SU-DHL-6 (cell line): Measurements from ENCODE around the gene DUSP9.

Source experiments
- H2AFZ ChIP-seq: fragments of 200-600 bp; sonication (generic); 2 replicates; pipeline ENCODE4 v1.6.1; 2014; ENCODE audit warnings: low read depth, mild to moderate bottlenecking, moderate library complexity, mixed read lengths, antibody characterized with exemption, low read length; ENCODE audit not compliant: severe bottlenecking
- H3F3A ChIP-seq: fragments of 200-600 bp; shearing (Covaris generic); 2 replicates; pipeline ENCODE4 v1.6.0; 2016; ENCODE audit warnings: antibody characterized with exemption, mild to moderate bottlenecking; ENCODE audit not compliant: insufficient read depth
- H3K27ac ChIP-seq: fragments of 200-600 bp; sonication (generic); 2 replicates; pipeline ENCODE4 v1.5.1; 2016; ENCODE audit warnings: low read depth, mild to moderate bottlenecking, low read length, moderate library complexity, mixed read lengths
- H3K27me3 ChIP-seq: fragments of 200-600 bp; sonication (generic), shearing (Covaris generic); 2 replicates; pipeline ENCODE4 v1.6.0; 2014; ENCODE audit warnings: mild to moderate bottlenecking, low read length
- H3K36me3 ChIP-seq: fragments of 200-600 bp; sonication (generic); 2 replicates; pipeline ENCODE4 v1.6.1; 2014; ENCODE audit warnings: mild to moderate bottlenecking, low read length, mixed read lengths
- H3K4me2 ChIP-seq: fragments of 300-600, 200-600 bp; shearing (Covaris generic), sonication (generic); 2 replicates; pipeline ENCODE4 v1.6.0; 2014; ENCODE audit warnings: low read length, low read depth, mild to moderate bottlenecking; ENCODE audit not compliant: poor library complexity, severe bottlenecking
- H3K4me3 ChIP-seq: fragments of 200-600 bp; sonication (generic); 2 replicates; pipeline ENCODE4 v1.5.1; 2014; ENCODE audit warnings: antibody characterized with exemption, low read length, mild to moderate bottlenecking, mixed read lengths; ENCODE audit not compliant: insufficient read depth, poor library complexity, severe bottlenecking
- H3K79me2 ChIP-seq: fragments of 200-600 bp; sonication (generic); 2 replicates; pipeline ENCODE4 v1.6.1; 2014; ENCODE audit warnings: mild to moderate bottlenecking, low read length, moderate library complexity; ENCODE audit not compliant: insufficient read depth
- H3K9ac ChIP-seq: fragments of 200-600 bp; sonication (generic); 2 replicates; pipeline ENCODE4 v1.7.0; 2014; ENCODE audit warnings: mild to moderate bottlenecking, low read length
- H3K9me2 ChIP-seq: fragments of 200-600 bp; sonication (generic); replicated peaks from 2 replicates; pipeline ENCODE4 v1.6.1; 2014; ENCODE audit warnings: low read length; ENCODE audit not compliant: insufficient read depth
- H3K9me3 ChIP-seq: fragments of 200-600 bp; sonication (generic); 2 replicates; pipeline ENCODE4 v1.6.1; 2014; ENCODE audit warnings: low read length, mixed read lengths; ENCODE audit not compliant: insufficient read depth
- H4K20me1 ChIP-seq: fragments of 200-600 bp; sonication (generic); 2 replicates; pipeline ENCODE4 v1.6.1; 2014; ENCODE audit warnings: low read depth, mild to moderate bottlenecking, antibody characterized with exemption, low read length, moderate library complexity, mixed read lengths
- CTCF ChIP-seq: fragments of 200-600 bp; sonication (generic); IDR thresholded peaks from one replicate; pipeline ENCODE4 v1.5.1; 2017; ENCODE audit warnings: antibody characterized with exemption, mild to moderate bottlenecking, low read length, moderate library complexity; ENCODE audit not compliant: insufficient read depth, poor library complexity, severe bottlenecking
- EZH2phosphoT487 ChIP-seq: fragments of 200-600 bp; sonication (generic), shearing (Covaris generic); conservative IDR thresholded peaks from 2 replicates; pipeline ENCODE4 v1.6.1; 2018; ENCODE audit warnings: mild to moderate bottlenecking, antibody characterized with exemption, low read length, moderate library complexity, mixed read lengths

The DUSP9 gene

GRCh38 chrX:153645921-153646488 lies 998 bp upstream of the DUSP9 start:
- H3K4me2 ChIP-seq = no peak overlapping the region
- no peaks in the 10 kb centered on the region for H3K79me2 ChIP-seq
- H3K9ac ChIP-seq = no peak overlapping the region
- H3F3A ChIP-seq = no peaks in the 10 kb centered on the region
- no peak overlapping the region for H3K27ac ChIP-seq
- H2AFZ ChIP-seq = no peak overlapping the region
- no peaks in the 10 kb centered on the region for H3K36me3 ChIP-seq
- no peaks in the 10 kb centered on the region for H4K20me1 ChIP-seq
- H3K27me3 ChIP-seq = no peaks in the 10 kb centered on the region
- no peak overlapping the region for H3K4me3 ChIP-seq
- TF ChIP-seq CTCF = no peak
- TF ChIP-seq EZH2phosphoT487 = no peak
- no peaks in the 10 kb centered on the region for H3K9me3 ChIP-seq
- H3K9me2 ChIP-seq = no peaks in the 10 kb centered on the region

- no peaks in the 10 kb centered on the region for H4K20me1 ChIP-seq
- H3K79me2 ChIP-seq = no peaks in the 10 kb centered on the region
- no peak overlapping the region for H3K4me3 ChIP-seq
- no peaks in the 10 kb centered on the region for H3K27me3 ChIP-seq
- no peaks in the 10 kb centered on the region for H3F3A ChIP-seq
- H3K4me2 ChIP-seq = no peak overlapping the region
- no peaks in the 10 kb centered on the region for H3K9me2 ChIP-seq
- H3K9me3 ChIP-seq = no peaks in the 10 kb centered on the region
- H2AFZ ChIP-seq = no peak overlapping the region
- H3K27ac ChIP-seq = no peak overlapping the region
- TF ChIP-seq EZH2phosphoT487 (no peak), CTCF (no peak)
- H3K9ac ChIP-seq = no peak overlapping the region
- H3K36me3 ChIP-seq = no peaks in the 10 kb centered on the region
Measured at GRCh38 chrX:153647461-153648357, 706 bp downstream of the DUSP9 start.

- H3K27me3 ChIP-seq = no peaks in the 10 kb centered on the region
- H3K27ac ChIP-seq = no peak overlapping the region
- no peaks in the 10 kb centered on the region for H3K36me3 ChIP-seq
- no peak overlapping the region for H2AFZ ChIP-seq
- H3K9ac ChIP-seq = no peak overlapping the region
- H3K9me2 ChIP-seq = no peaks in the 10 kb centered on the region
- H3F3A ChIP-seq = no peaks in the 10 kb centered on the region
- TF ChIP-seq EZH2phosphoT487 (no peak), CTCF (no peak)
- no peak overlapping the region for H3K4me2 ChIP-seq
- no peaks in the 10 kb centered on the region for H3K79me2 ChIP-seq
- no peak overlapping the region for H3K4me3 ChIP-seq
- no peaks in the 10 kb centered on the region for H4K20me1 ChIP-seq
- 0 out of 2 replicates have a peak, but pooled peaks cover under 1% of the 10 kb centered on the region for H3K9me3 ChIP-seq
Measured at GRCh38 chrX:153648358-153649177, 1.6 kb downstream of the DUSP9 start.
